ENCODE data around the gene AKR7A3.
"Not testable (repeated sequence)": the region's sequence is repeated elsewhere in the genome, so short reads cannot be mapped to it uniquely, and the experiment has no call there.

The AKR7A3 gene

GRCh38 chr1:19284881-19285280 lies 3.7 kb downstream of the AKR7A3 start:
- H3K27ac ChIP-seq = no peak overlapping the region
- H3K27me3 ChIP-seq = peaks cover 27% of the 10 kb centered on the region
- TF ChIP-seq, protein P1, sequence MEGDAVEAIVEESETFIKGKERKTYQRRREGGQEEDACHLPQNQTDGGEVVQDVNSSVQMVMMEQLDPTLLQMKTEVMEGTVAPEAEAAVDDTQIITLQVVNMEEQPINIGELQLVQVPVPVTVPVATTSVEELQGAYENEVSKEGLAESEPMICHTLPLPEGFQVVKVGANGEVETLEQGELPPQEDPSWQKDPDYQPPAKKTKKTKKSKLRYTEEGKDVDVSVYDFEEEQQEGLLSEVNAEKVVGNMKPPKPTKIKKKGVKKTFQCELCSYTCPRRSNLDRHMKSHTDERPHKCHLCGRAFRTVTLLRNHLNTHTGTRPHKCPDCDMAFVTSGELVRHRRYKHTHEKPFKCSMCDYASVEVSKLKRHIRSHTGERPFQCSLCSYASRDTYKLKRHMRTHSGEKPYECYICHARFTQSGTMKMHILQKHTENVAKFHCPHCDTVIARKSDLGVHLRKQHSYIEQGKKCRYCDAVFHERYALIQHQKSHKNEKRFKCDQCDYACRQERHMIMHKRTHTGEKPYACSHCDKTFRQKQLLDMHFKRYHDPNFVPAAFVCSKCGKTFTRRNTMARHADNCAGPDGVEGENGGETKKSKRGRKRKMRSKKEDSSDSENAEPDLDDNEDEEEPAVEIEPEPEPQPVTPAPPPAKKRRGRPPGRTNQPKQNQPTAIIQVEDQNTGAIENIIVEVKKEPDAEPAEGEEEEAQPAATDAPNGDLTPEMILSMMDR (IDR thresholded peaks at IDR 0.05) = no peak
- no peaks in the 10 kb centered on the region for H3K36me3 ChIP-seq
- H3K4me1 ChIP-seq (ENCODE audit: control insufficient read depth in 1 of 2, insufficient read depth in 1 of 2, low read depth in 1 of 2, low read length in 1 of 2) = peaks cover 3 to 5% of the 10 kb centered on the region in 2 experiments
- no peak overlapping the region for H3K4me3 ChIP-seq (ENCODE audit: low read depth in 1 of 2, low read length in 1 of 2)
- no peaks in the 10 kb centered on the region for H3K9me3 ChIP-seq

GRCh38 chr1:19283891-19284290 lies 4.7 kb downstream of the AKR7A3 start:
- H3K4me1 ChIP-seq (ENCODE audit: control insufficient read depth in 1 of 2, insufficient read depth in 1 of 2, low read depth in 1 of 2, low read length in 1 of 2) = peaks cover 1 to 4% of the 10 kb centered on the region in 2 experiments
- no peaks in the 10 kb centered on the region for H3K36me3 ChIP-seq
- no peak overlapping the region for H3K4me3 ChIP-seq (ENCODE audit: low read depth in 1 of 2, low read length in 1 of 2)
- peaks cover 18% of the 10 kb centered on the region for H3K27me3 ChIP-seq
- TF ChIP-seq, protein P1 (IDR thresholded peaks at IDR 0.05) = no peak
- H3K9me3 ChIP-seq = no peaks in the 10 kb centered on the region
- no peak overlapping the region for H3K27ac ChIP-seq

DNA sequence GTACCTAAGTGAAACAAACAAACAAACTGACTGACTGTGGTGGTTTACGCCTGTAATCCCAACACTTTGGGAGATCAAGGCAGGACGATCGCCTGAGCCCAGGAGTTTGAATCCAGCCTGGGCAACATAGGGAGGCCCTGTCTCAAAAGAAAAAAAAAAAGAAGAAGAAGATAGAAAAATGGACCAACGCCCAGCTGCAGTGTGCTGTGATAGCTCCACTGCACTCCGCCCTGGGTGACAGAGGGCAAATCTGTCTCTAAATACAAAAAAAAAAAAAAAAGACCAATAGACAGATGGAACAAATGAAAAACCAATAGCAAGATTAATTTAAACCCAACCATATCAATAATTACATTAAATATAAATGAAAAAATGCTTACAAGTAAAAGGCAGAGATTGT lies 13.9 kb downstream of the AKR7A3 start:
- Histone ChIP-seq H3K9me3 (no peaks in the 10 kb centered on the region), H3K4me1 (ENCODE audit: control insufficient read depth in 1 of 2, insufficient read depth in 1 of 2, low read depth in 1 of 2, low read length in 1 of 2) (no peaks in the 10 kb centered on the region), H3K4me3 (ENCODE audit: low read depth in 1 of 2, low read length in 1 of 2) (no peak overlapping the region), H3K27me3 (peaks cover 49% of the 10 kb centered on the region), H3K36me3 (no peaks in the 10 kb centered on the region), H3K27ac (no peak overlapping the region)
- TF ChIP-seq, protein P1 (IDR thresholded peaks at IDR 0.05) = no peak

DNA sequence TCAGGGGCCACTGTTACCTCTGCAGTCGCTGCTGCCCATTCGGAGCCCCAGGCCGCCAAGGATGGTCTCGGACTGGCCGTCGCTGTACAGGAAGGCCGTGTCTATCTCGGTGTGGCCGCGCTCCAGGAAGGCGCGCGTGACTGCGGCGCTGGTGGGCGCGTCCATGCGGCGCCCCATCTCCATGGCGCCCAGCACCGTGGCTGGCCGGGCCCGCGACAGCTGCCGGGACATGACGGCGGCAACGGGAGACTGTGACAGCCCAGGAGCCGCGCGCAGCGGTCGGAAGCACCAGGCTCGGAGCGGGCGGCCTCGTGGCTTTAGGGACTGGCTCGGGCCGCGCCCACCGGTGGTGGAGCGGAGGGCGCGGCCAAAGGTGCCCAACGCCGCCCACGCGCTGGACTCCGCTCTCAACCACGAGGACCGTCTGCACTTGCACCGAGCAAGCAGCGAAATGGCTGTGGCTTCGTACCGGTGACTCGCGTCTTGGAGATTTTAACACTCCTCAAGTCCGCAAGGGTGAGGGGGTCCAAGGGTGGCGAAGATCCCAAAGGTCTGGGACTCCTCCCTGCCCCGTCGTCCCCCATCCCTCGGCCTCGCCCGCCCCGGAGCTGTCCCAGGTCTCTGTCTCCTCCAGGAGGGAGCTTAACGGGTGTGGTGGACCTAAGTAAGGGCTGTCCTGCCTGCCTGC lies 14.6 kb downstream of the AKR7A3 start:
- not testable (repeated sequence) for H3K4me1 ChIP-seq (ENCODE audit: control insufficient read depth in 1 of 2, insufficient read depth in 1 of 2, low read depth in 1 of 2, low read length in 1 of 2); H3K4me3 ChIP-seq (ENCODE audit: low read depth in 1 of 2, low read length in 1 of 2); H3K36me3 ChIP-seq; H3K27ac ChIP-seq; H3K9me3 ChIP-seq
- peaks cover 49% of the 10 kb centered on the region for H3K27me3 ChIP-seq

GRCh38 chr1:19273106-19273843 lies 15.3 kb downstream of the AKR7A3 start:
- Histone ChIP-seq H3K27ac (no peak overlapping the region), H3K9me3 (no peaks in the 10 kb centered on the region)
- TF ChIP-seq, protein P1 (IDR thresholded peaks at IDR 0.05) = no peak

GRCh38 chr1:19272064-19272463 lies 16.5 kb downstream of the AKR7A3 start:
- Histone ChIP-seq H3K4me1 (ENCODE audit: control insufficient read depth in 1 of 2, insufficient read depth in 1 of 2, low read depth in 1 of 2, low read length in 1 of 2) (no peaks in the 10 kb centered on the region), H3K9me3 (no peaks in the 10 kb centered on the region), H3K4me3 (ENCODE audit: low read depth in 1 of 2, low read length in 1 of 2) (no peak overlapping the region), H3K27me3 (peaks cover 49% of the 10 kb centered on the region), H3K27ac (no peak overlapping the region), H3K36me3 (no peaks in the 10 kb centered on the region)
- TF ChIP-seq, protein P1 (IDR thresholded peaks at IDR 0.05) = no peak

More at GRCh38 chr1:19273106-19273843, 15.3 kb downstream of the AKR7A3 start:
- Histone ChIP-seq H3K4me1 (ENCODE audit: control insufficient read depth in 1 of 2, insufficient read depth in 1 of 2, low read depth in 1 of 2, low read length in 1 of 2) (no peaks in the 10 kb centered on the region), H3K36me3 (no peaks in the 10 kb centered on the region), H3K27me3 (peaks cover 49% of the 10 kb centered on the region), H3K4me3 (ENCODE audit: low read depth in 1 of 2, low read length in 1 of 2) (no peak overlapping the region)

GRCh38 chr1:19270343-19270730 lies 18.2 kb downstream of the AKR7A3 start:
- H3K4me3 ChIP-seq (ENCODE audit: low read depth in 1 of 2, low read length in 1 of 2); H3K27ac ChIP-seq; H3K9me3 ChIP-seq; H3K36me3 ChIP-seq; H3K4me1 ChIP-seq (ENCODE audit: control insufficient read depth in 1 of 2, insufficient read depth in 1 of 2, low read depth in 1 of 2, low read length in 1 of 2): not testable (repeated sequence)
- H3K27me3 ChIP-seq = peaks cover 39% of the 10 kb centered on the region

DNA sequence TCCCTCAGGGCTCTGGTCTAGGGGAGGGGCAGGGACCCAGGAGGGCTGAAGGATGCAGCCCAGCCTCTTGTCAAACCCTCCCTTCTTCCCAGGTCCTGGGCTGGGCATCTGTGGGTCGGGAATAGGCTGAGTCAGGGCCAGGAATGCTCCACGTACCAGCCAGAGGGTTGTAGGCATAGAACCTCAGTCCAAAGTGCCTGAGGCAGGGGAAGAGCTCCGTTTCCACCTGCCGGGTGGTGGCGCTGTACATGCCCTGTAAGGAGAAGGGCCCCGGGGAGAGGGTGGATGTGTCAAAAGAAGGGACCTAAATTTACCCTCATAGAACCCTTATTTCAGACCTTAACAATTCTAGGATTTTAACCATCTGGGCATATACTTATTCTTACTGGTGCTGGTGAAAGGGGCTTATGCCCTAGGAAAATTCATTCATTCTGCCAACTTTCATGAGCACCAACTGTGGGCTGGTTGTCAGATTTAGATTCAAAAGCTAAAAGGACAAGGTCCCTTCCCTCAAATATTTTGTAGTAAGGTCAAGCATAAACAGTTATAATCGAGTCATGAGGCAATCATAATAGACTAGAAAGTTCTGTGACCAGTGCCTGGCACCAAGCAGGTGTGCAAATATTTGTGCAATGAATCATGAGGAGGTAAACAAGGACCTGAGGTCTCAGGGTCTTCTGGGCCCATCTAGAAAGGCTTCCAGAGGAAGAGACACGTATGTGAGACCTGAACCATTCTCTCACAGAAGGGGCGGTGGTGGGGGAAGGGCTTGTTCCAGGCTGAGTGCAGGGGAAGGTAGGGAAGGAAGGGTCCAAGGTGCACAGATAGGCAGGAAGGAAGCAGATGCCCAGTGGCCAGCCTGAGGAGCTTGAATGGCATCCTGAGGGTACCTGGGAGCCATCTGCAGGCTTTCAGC lies 18.9 kb downstream of the AKR7A3 start:
- not testable (repeated sequence) for H3K27ac ChIP-seq; H3K36me3 ChIP-seq; H3K4me1 ChIP-seq (ENCODE audit: control insufficient read depth in 1 of 2, insufficient read depth in 1 of 2, low read depth in 1 of 2, low read length in 1 of 2); H3K9me3 ChIP-seq; H3K4me3 ChIP-seq (ENCODE audit: low read depth in 1 of 2, low read length in 1 of 2)
- peaks cover 33% of the 10 kb centered on the region for H3K27me3 ChIP-seq
